ENCODE measurements around the gene NNT.

NNT gene

GRCh38 chr5:43613370-43613769, 10.4 kb downstream of the NNT start:
- H3K4me3 ChIP-seq (replicated peaks; ENCODE audit: low read depth, low read length) = no peak overlapping the region
- no peak for DNase-seq (ENCODE audit: low read depth)
- no peak for TF ChIP-seq CTCF (IDR thresholded peaks at IDR 0.05; ENCODE audit: low read length, missing control alignments)

- DNase-seq (ENCODE audit: low read depth) = no peak
- no peak for TF ChIP-seq CTCF (IDR thresholded peaks at IDR 0.05; ENCODE audit: low read length, missing control alignments)
Observed at GRCh38 chr5:43615445-43616184, 12.6 kb downstream of the NNT start.

GRCh38 chr5:43616535-43616934, 13.6 kb downstream of the NNT start:
- H3K4me3 ChIP-seq (replicated peaks; ENCODE audit: low read depth, low read length) = no peak overlapping the region
- peak; percentile 72 for DNase-seq (ENCODE audit: low read depth)
- TF ChIP-seq CTCF (IDR thresholded peaks at IDR 0.05; ENCODE audit: low read length, missing control alignments) = no peak

More at GRCh38 chr5:43615445-43616184, 12.6 kb downstream of the NNT start:
- H3K4me3 ChIP-seq (replicated peaks; ENCODE audit: low read depth, low read length) = no peak overlapping the region

- TF ChIP-seq CTCF (IDR thresholded peaks at IDR 0.05; ENCODE audit: low read length, missing control alignments) = no peak
- H3K4me3 ChIP-seq (replicated peaks; ENCODE audit: low read depth, low read length) = no peak overlapping the region
- peak; percentile 51 for DNase-seq (ENCODE audit: low read depth)
Observed at GRCh38 chr5:43619380-43619779, 16.4 kb downstream of the NNT start.

- no peak for TF ChIP-seq CTCF (IDR thresholded peaks at IDR 0.05; ENCODE audit: low read length, missing control alignments)
- H3K4me3 ChIP-seq (replicated peaks; ENCODE audit: low read depth, low read length) = no peak overlapping the region
- DNase-seq (ENCODE audit: low read depth) = no peak
Observed at GRCh38 chr5:43619911-43620310, 16.9 kb downstream of the NNT start.

- TF ChIP-seq CTCF (IDR thresholded peaks at IDR 0.05; ENCODE audit: low read length, missing control alignments) = no peak
- no peak overlapping the region for H3K4me3 ChIP-seq (replicated peaks; ENCODE audit: low read depth, low read length)
- no peak for DNase-seq (ENCODE audit: low read depth)
Observed at GRCh38 chr5:43620944-43621505, 18.0 kb downstream of the NNT start.

- no peak for TF ChIP-seq CTCF (IDR thresholded peaks at IDR 0.05; ENCODE audit: low read length, missing control alignments)
- no peak for DNase-seq (ENCODE audit: low read depth)
- no peak overlapping the region for H3K4me3 ChIP-seq (replicated peaks; ENCODE audit: low read depth, low read length)
Observed at GRCh38 chr5:43622074-43622473, 19.1 kb downstream of the NNT start.
